ENCODE results near the gene SLC25A11. TPM values are rescaled to one million over a fixed set of nuclear protein-coding genes. Genes with fewer than 3 reads are reported as not detected.
A peak's percentile ranks its signal among the peaks of the same experiment; 100 is the strongest.

The SLC25A11 gene
- total and polyA plus RNA-seq, 8 donors: 10.9 to 25.5 (median 21.4) TPM

GRCh38 chr17:4935650-4936049 lies 4.2 kb downstream of the SLC25A11 start:
- intact Hi-C loops (cut with DNase I): loop anchor here in 1 of 3 donors (10.0 kb wide), 1 partner anchor 49 kb away; the partner anchor contains the start of gene CAMTA2
- Histone ChIP-seq H3K27ac (no peak overlapping the region), H3K36me3 (peaks cover 0 to 7% (median 6%) of the 10 kb centered on the region in 3 donors), H3K27me3 (no peaks in the 10 kb centered on the region), H3K4me1 (peaks cover 0 to 12% (median 7%) of the 10 kb centered on the region in 3 donors), H3K4me3 (no peak overlapping the region), H3K9me3 (no peaks in the 10 kb centered on the region)
- DNase-seq (peak in 1 of 6 donors; percentile 15), FAIRE-seq (no peak), ATAC-seq (no peak)
- TF ChIP-seq, protein P1, sequence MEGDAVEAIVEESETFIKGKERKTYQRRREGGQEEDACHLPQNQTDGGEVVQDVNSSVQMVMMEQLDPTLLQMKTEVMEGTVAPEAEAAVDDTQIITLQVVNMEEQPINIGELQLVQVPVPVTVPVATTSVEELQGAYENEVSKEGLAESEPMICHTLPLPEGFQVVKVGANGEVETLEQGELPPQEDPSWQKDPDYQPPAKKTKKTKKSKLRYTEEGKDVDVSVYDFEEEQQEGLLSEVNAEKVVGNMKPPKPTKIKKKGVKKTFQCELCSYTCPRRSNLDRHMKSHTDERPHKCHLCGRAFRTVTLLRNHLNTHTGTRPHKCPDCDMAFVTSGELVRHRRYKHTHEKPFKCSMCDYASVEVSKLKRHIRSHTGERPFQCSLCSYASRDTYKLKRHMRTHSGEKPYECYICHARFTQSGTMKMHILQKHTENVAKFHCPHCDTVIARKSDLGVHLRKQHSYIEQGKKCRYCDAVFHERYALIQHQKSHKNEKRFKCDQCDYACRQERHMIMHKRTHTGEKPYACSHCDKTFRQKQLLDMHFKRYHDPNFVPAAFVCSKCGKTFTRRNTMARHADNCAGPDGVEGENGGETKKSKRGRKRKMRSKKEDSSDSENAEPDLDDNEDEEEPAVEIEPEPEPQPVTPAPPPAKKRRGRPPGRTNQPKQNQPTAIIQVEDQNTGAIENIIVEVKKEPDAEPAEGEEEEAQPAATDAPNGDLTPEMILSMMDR (IDR thresholded peaks at IDR 0.05): no peak

DNA sequence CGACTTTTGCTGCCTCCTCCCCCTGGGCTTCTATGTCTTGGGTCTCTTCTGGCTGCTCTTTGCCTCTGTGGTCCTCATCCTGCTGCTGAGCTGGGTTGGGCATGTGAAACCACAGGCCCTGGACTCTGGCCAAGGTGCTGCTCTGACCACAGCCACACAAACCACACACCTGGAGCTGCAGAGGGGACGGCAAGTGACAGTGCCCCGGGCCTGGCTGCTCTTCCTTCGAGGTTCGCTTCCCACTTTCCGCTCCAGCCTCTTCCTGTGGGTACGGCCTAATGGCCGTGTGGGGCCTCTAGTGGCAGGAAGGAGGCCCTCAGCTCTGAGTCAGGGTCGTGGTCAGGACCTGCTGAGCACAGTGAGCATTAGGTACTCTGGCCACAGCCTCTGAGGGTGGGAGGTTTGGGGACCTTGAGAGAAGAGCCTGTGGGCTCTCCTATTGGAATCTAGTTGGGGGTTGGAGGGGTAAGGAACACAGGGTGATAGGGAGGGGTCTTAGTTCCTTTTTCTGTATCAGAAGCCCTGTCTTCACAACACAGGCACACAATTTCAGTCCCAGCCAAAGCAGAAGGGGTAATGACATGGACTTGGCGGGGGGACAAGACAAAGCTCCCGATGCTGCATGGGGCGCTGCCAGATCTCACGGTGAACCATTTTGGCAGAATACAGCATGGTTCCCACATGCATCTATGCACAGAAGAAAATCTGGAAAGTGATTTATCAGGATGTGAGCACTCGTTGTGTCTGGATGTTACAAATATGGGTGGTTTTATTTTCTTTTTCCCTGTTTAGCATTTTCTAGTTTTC lies 5.5 kb downstream of the SLC25A11 start:
- no peak for FAIRE-seq
- H3K4me3 ChIP-seq: no peak overlapping the region
- no peaks in the 10 kb centered on the region for H3K27me3 ChIP-seq
- DNase-seq: peak in 4 of 6 donors; percentile 33 to 73 (median 60)
- peaks cover 0 to 7% (median 6%) of the 10 kb centered on the region in 3 donors for H3K36me3 ChIP-seq
- TF ChIP-seq, protein P1 (IDR thresholded peaks at IDR 0.05): no peak
- no peaks in the 10 kb centered on the region for H3K9me3 ChIP-seq
- intact Hi-C loops (cut with DNase I): loop anchor here in 1 of 3 donors (10.0 kb wide), 1 partner anchor 50 kb away; the partner anchor contains the start of gene CAMTA2
- no peak overlapping the region for H3K27ac ChIP-seq
- peak in 3 of 4 donors; percentile 47 to 57 (median 50) for ATAC-seq
- H3K4me1 ChIP-seq: peaks cover 0 to 12% (median 7%) of the 10 kb centered on the region in 3 donors
- whole genome bisulfite sequencing, 2 donors: 17 to 21% methylated on average over 14 of the region's 14 CpGs

- no peak overlapping the region for H3K27ac ChIP-seq
- no peaks in the 10 kb centered on the region for H3K27me3 ChIP-seq
- H3K36me3 ChIP-seq: peaks cover 0 to 7% (median 6%) of the 10 kb centered on the region in 3 donors
- 64 to 79% methylated on average over 15 to 16 of the region's 16 CpGs for WGBS, 2 donors
- intact Hi-C loops (cut with DNase I): loop anchor here in 1 of 3 donors (10.0 kb wide), 1 partner anchor 51 kb away; the partner anchor contains the start of gene CAMTA2
- no peak overlapping the region for H3K4me3 ChIP-seq
- FAIRE-seq (no peak), ATAC-seq (no peak), DNase-seq (no peak)
- H3K9me3 ChIP-seq: no peaks in the 10 kb centered on the region
- peaks cover 0 to 6% (median 2%) of the 10 kb centered on the region in 3 donors for H3K4me1 ChIP-seq
- TF ChIP-seq, protein P1 (IDR thresholded peaks at IDR 0.05): no peak
Observed at GRCh38 chr17:4933646-4934045, 6.2 kb downstream of the SLC25A11 start.

DNA sequence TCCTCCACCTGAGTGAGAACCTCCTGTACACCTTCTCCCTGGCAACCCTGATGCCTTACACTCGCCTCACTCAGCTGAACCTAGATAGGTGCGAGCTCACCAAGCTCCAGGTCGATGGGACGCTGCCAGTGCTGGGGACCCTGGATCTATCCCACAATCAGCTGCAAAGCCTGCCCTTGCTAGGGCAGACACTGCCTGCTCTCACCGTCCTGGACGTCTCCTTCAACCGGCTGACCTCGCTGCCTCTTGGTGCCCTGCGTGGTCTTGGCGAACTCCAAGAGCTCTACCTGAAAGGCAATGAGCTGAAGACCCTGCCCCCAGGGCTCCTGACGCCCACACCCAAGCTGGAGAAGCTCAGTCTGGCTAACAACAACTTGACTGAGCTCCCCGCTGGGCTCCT lies 7.1 kb downstream of the SLC25A11 start:
- no peak overlapping the region for H3K4me3 ChIP-seq
- H3K27me3 ChIP-seq: no peaks in the 10 kb centered on the region
- H3K27ac ChIP-seq: no peak overlapping the region
- no peaks in the 10 kb centered on the region for H3K9me3 ChIP-seq
- TF ChIP-seq, protein P1 (IDR thresholded peaks at IDR 0.05): no peak
- H3K4me1 ChIP-seq: peaks cover 0 to 3% (median 0%) of the 10 kb centered on the region in 3 donors
- intact Hi-C loops (cut with DNase I): loop anchor here in 1 of 3 donors (10.0 kb wide), 1 partner anchor 52 kb away; the partner anchor contains the start of gene CAMTA2
- peaks cover 0 to 6% (median 5%) of the 10 kb centered on the region in 3 donors for H3K36me3 ChIP-seq
- DNase-seq: peak in 1 of 6 donors; percentile 40
- WGBS, 2 donors: 82 to 83% methylated on average over 12 of the region's 12 CpGs
- ATAC-seq: no peak
- no peak for FAIRE-seq

All from pancreas (tissue), 10 donors.